HG03520 (cell line): ENCODE data around the gene CHST12.
"Not testable (repeated sequence)": the region's sequence is repeated elsewhere in the genome, so short reads cannot be mapped to it uniquely, and the experiment has no call there.

Experiments
- ATAC-seq: cut with Tn5 transposase; IDR thresholded peaks from one replicate; pipeline ENCODE4 v1.9.1; 2021; ENCODE audit warnings: mild to moderate bottlenecking, moderate library complexity; ENCODE audit not compliant: unreplicated experiment

CHST12 gene

GRCh38 chr7:2377492-2377891 lies 25.9 kb upstream of the CHST12 start:
- ATAC-seq: not testable (repeated sequence)

DNA sequence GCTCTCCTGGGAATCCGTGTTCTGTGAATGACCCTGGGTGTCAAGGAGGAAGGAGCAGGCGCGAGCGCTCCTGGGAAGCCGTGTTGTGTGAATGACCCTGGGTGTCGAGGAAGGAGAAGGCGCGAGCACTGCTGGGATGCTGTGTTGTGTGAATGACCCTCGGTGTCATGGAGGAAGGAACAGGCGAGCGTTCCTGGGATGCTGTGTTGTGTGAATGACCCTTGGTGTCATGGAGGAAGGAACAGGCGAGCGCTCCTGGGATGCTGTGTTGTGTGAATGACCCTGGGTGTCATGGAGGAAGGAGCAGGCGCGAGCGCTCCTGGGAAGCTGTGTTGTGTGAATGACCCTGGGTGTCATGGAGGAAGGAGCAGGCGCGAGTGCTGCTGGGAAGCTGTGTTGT lies 25.3 kb upstream of the CHST12 start:
- ATAC-seq: not testable (repeated sequence)

GRCh38 chr7:2379161-2379560 lies 24.2 kb upstream of the CHST12 start:
- ATAC-seq: no peak

DNA sequence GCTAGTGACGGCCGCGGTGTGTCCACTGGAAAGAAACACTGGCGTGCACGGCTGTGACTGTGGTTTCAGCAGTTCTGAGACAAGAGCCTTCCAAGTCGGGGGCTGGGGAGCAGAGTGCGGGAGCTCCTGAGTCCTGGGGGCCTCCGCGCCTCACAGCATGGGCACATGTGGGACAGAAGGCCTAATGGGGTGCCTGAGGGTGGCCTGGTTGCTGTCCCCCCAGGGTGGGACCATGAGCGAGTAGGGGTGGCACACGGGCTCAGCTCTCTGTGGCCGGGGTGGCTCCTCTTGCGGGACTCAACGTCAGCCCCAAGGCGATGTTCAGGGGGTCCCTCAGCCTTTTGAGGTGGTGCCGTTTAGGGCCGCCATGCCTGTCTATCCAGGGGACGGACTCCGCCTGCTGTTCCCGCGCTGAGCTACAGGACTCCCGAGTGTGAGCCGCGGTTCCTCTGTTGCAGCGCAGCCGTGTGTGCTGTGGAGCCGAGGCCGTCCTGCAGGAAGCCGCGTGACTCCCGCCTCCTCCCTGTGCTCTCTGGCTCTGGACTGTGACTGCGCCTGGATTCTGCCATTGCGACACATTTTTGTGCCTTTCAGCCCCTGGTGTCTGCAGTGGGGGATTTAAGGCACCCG lies 23.5 kb upstream of the CHST12 start:
- ATAC-seq: no peak

GRCh38 chr7:2380461-2380860 lies 22.9 kb upstream of the CHST12 start:
- no peak for ATAC-seq

DNA sequence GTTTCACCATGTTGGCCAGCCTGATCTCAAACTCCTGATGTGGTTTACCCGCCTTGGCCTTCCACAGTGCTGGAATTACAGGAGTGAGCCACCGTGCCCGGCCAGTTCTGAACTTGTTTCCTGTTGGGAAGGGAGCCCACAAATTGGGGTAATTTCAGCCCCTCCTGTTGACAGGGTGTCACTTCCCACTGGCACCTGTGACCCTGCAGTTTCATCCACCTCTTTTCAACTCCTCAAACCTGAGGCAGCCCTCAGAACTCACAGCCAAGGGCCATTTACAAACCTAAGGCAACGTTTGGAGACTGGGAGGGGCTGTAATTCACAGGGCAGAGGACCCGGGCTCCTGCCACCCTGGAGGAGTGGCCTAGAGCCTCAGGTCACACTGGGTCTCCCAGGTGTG lies 22.2 kb upstream of the CHST12 start:
- ATAC-seq: no peak

DNA sequence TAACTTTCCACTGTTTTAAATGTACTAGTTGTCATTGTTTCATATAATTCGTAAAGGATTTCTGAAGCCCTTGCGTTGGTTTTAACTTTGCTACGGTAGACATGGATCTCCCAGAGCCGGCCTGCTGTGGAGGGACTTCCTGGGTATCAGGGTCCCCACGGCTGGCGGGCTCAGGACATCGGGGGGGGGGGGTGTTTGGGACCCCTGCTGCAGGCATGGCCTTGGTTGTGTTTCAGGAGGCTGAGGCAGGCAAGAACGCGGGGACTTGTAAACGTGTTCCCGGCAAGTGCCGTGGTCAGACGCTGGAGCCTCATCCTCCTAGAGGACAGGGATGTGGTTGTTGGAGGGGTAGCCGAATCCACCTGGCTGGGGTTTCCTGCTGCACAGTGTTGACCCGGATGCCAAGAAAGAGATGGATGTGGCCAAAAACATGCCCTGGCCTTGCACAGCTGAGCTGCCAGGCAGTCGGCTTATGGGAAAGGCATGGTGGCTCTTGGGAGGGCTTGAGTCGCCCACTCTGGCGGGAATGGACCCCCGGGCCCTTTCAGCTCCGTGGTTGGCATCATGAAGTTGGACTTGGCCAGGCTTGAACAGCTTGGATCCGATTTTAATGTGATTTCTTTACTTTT lies 21.4 kb upstream of the CHST12 start:
- ATAC-seq: no peak

DNA sequence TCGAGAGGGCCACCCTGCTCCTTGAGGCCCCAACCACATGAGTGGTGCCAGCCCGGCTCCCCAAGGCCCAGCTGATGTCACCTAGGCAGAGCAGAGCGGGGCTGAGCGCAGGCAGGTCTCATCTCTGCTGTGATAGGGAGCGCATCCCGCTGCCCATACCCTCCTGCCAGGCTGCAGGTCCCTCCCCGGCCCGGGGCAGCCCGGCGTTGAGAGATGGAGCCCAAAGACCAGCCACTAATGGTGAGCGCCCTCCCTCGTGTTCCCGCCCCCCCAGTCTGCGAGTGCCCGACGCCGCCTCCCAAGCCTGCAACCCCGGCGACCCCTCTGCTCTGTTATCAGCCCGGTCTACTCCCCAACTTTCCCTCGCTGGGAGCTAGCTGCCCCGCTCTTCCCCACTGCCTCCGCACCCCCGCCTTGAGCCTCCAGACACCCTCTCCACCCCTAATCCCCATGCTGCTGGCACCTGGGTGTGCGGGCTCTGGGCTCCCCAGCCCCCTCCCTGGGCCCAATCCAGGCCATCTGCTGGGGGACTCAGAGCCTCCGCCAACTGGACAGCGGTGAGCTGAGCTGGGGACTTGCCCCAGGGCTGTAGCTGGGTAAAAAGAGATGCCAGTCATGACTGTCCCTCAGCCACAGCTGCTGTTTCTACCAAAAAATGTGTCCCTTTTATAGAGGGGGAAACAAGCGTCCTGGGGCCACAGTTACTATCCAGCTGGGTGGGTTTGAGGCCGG lies 19.7 kb upstream of the CHST12 start:
- ATAC-seq: no peak

GRCh38 chr7:2384354-2385243 lies 18.8 kb upstream of the CHST12 start:
- ATAC-seq: no peak

DNA sequence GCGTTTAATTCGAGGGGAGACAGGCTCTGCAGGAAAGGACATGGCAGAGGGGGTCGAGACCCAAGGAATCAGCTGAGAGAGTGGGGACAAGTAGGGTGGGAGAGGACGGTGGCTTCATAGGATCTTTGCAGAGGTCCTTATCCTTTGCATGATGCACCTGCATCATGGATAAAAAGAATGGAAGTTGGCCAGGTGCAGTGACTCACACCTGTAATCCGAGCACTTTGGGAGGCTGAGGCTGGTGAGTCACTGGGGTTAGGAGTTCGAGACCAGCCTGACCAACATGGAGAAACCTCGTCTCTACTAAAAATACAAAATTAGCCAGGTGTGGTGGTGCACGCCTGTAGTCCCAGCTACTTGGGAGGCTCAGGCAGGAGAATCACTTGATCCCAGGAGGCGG lies 17.3 kb upstream of the CHST12 start:
- ATAC-seq: not testable (repeated sequence)

DNA sequence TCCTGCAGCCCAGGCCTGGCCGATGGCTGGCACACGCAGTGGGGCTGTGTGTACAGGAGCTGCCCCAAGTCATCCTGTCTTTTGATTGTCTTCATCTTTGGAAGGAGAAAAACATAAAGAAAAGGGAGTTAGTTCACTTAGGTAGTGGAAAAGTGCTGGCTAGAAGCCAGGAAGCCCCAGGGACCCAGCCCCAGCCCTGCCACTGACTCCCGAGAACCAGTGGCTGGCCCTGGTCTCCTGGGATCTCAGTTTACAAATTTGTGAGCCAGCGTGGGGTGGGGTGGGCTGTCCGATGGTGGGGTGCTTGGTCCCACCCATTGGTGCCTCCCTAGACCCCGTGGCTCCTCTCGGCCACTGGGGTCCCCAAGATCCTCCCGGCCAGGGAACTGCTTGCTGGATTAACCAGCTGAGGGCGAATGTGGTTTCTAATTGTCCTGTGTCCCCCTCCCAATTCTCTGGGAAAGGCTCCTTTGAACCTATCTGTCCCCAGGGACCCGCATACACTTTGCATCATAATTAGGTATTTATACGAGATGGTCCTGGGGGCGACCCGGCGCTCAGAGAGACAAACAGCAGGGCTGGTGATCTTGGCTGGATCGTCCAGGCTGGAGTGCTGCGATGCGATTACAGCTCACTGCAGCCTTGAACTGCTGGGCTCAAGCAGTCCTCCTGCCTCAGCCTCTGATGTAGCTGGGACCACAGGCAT lies 16.3 kb upstream of the CHST12 start:
- ATAC-seq: no peak

- no peak for ATAC-seq
Measured at GRCh38 chr7:2387897-2388636, 15.3 kb upstream of the CHST12 start.

DNA sequence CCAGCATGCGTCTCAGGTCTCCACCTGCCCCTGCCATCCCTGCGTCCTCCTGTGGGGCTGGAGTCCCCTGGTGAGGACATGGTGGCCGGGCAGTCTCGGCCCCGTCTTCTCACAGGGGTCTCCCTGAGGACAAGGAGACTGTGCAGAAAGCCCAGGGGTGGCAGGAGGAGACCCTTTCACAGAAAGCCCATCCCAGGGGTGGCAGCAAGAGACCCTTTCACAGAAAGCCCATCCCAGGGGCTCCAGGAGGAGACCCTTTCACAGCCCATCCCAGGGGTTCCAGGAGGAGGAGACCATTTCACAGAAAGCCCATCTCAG lies 14.8 kb upstream of the CHST12 start:
- ATAC-seq: no peak

DNA sequence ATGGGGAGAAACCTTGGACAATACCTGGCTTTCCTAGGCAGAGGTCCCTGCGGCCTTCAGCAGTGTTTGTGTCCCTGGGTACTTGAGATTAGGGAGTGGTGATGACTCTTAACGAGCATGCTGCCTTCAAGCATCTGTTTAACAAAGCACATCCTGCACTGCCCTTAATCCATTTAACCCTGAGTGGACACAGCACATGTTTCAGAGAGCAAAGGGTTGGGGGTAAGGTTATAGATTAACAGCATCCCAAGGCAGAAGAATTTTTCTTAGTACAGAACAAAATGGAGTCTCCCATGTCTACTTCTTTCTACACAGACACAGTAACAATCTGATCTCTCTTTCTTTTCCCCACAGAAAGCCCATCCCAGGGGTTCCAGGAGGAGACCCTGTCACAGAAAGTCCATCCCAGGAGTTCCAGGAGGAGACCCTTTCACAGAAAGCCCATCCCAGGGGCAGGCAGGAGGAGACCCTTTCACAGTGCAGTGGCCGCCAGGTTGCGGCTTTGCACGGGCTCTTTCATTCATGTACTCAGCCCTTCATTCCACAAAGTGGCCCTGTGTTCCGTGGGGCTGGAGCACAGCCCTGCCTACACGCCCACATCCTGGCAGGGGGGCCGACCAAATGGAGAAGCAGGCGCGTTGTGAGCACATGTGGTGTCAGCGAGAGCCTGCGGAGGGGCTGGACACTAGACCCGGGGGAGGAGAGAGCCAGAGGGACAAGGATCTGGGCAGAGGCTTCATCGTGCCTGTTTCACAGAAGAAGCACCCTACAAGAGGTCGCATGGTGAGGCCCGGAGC lies 13.2 kb upstream of the CHST12 start:
- not testable (repeated sequence) for ATAC-seq

- ATAC-seq: no peak
Measured at GRCh38 chr7:2393706-2394105, 9.7 kb upstream of the CHST12 start.

DNA sequence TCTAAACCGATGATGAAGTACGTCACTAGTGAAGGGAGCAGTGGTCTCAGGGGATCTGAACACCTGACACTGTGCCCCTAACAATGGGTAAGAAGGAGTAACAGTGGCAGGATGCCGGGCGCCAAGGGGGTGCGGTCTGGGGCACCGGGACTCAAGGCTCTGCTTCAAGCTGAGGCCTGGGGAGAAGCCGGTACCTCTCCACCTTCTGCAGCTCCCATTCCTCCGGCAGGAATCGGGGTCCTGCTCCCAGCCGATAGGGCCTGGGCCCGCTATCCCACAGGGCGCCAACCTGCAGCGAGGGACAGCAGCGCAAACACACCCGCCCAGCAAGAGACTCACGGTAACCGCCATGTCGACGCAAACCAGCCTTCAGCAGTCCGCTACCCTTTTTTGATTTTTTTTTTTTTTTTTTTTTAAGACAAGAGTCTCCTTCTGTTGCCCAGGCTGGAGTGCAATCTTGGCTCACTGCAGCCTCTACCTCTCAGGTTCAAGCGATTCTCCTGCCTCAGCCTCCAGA lies 8.8 kb upstream of the CHST12 start:
- no peak for ATAC-seq

DNA sequence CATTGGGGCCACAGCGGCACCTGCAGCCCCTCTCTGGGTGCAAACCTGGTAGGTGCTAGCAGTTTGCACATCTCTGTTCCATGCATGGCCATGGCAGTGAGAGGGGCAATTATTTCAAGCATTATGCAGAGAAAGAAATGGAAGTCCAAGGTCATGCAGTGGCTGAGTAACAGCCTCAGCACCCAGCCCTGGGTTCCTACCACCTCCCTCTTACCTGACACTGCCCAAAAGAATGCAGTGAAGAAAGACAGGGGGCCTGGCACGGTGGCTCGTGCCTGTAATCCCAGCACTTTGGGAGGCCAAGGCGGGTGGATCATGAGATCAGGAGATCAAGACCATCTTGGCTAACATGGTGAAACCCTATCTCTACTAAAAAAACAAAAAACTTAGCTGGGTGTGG lies 4.9 kb upstream of the CHST12 start:
- no peak for ATAC-seq

- no peak for ATAC-seq
Measured at GRCh38 chr7:2399848-2400587, 3.4 kb upstream of the CHST12 start.

GRCh38 chr7:2402687-2403013 lies 761 bp upstream of the CHST12 start:
- ATAC-seq: no peak
